ENCODE data around the gene TMCC2. TPM values are rescaled to one million over a fixed set of nuclear protein-coding genes. Genes with fewer than 3 reads are reported as not detected.

TMCC2 gene
- total and polyA plus RNA-seq, 2 of the 8 experiments (the other 6 are each of a cell fraction or from before 2014, with no cell fraction given) = 6.7 to 6.8 TPM

GRCh38 chr1:205294175-205294917 lies 66.6 kb downstream of the TMCC2 start (continued):
- TF ChIP-seq ATF3 (IDR thresholded peaks at IDR 0.05; ENCODE audit: insufficient read depth, low read depth, low read length) = peak; percentile 89
- TF ChIP-seq RBBP5 (IDR thresholded peaks at IDR 0.05; ENCODE audit: borderline replicate concordance, low read depth, low read length) = peak; percentile 57
- TF ChIP-seq SIX5 (IDR thresholded peaks at IDR 0.05; ENCODE audit: low read depth, low read length) = no peak
- no peak for TF ChIP-seq CBX8 (IDR thresholded peaks at IDR 0.05; ENCODE audit: borderline replicate concordance, low read depth, low read length)
- no peak for TF ChIP-seq SIN3A (conservative IDR thresholded peaks at IDR 0.05 in 1 of 2, IDR thresholded peaks at IDR 0.05 in 1 of 2; ENCODE audit: low read depth in 1 of 2, low read length in 2 of 2)
- peak; percentile 15; the same call in 1 of the 2 replicates for TF ChIP-seq RFX5 (IDR thresholded peaks at IDR 0.05; ENCODE audit: borderline replicate concordance, low read depth, low read length)
- no peak for TF ChIP-seq HDAC6 (IDR thresholded peaks at IDR 0.05; ENCODE audit: low read depth, low read length)
- no peak for TF ChIP-seq CTCF (IDR thresholded peaks at IDR 0.05; ENCODE audit: control extremely low read depth in 1 of 3, insufficient read depth in 1 of 3, low read depth in 1 of 3, low read length in 3 of 3)
- peak; percentile 66; the same call in 1 of the 2 replicates for TF ChIP-seq TAF1 (IDR thresholded peaks at IDR 0.05; ENCODE audit: low read depth, low read length)
- TF ChIP-seq ATF2 (IDR thresholded peaks at IDR 0.05; ENCODE audit: low read length) = peak; percentile 83; the same call in 1 of the 2 replicates
- TF ChIP-seq EGR1 (IDR thresholded peaks at IDR 0.05; ENCODE audit: borderline replicate concordance, low read depth, low read length) = 0 out of 2 replicates have a peak, but pooled peaks have one; percentile 7
- no peak for TF ChIP-seq SIRT6 (IDR thresholded peaks at IDR 0.05; ENCODE audit: low read length)
- peak; percentile 95 for TF ChIP-seq SRF (IDR thresholded peaks at IDR 0.05; ENCODE audit: low read depth, low read length)
- no peak for TF ChIP-seq CTBP2 (IDR thresholded peaks at IDR 0.05; ENCODE audit: borderline replicate concordance, insufficient read depth, insufficient read length, low read length)
- TF ChIP-seq EP300 (IDR thresholded peaks at IDR 0.05; ENCODE audit: borderline replicate concordance in 1 of 2, low read depth in 2 of 2, low read length in 2 of 2) = peak in 1 of 2 experiments; percentile 97; a peak in 2 of 3 replicates
- TF ChIP-seq BACH1 (IDR thresholded peaks at IDR 0.05; ENCODE audit: low read length) = peak; percentile 70
- TF ChIP-seq RXRA (IDR thresholded peaks at IDR 0.05; ENCODE audit: insufficient read depth, low read depth, low read length) = peak; percentile 89
- peak; percentile 63 for TF ChIP-seq CREB1 (IDR thresholded peaks at IDR 0.05)
- TF ChIP-seq BCL11A (IDR thresholded peaks at IDR 0.05; ENCODE audit: low read depth in 2 of 2, low read length in 2 of 2) = no peak

All from H1 (cell line).